Measurements from ENCODE around the gene MYO15B.

Gene MYO15B

DNA sequence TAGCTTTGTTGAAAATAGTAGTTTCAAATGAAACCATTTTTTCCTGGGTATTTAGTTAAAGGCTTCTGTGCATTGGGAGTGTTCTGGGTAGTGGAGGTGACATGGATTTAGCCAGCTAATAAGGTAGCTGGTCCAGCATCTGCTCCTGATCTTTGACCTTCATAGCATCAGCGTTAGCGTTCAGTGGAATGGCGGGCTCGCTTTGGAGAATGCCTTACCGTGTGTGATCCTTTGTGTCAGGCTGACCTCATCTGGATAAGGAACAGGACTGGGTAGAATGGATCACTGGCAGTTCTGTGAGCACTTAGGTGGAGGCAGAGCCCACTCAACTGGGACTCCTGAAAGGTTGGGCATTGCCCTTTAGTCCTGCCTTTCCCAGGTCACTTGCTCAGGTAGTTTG, 83.3 kb downstream of the MYO15B start:
- DNase-seq: no peak

DNA sequence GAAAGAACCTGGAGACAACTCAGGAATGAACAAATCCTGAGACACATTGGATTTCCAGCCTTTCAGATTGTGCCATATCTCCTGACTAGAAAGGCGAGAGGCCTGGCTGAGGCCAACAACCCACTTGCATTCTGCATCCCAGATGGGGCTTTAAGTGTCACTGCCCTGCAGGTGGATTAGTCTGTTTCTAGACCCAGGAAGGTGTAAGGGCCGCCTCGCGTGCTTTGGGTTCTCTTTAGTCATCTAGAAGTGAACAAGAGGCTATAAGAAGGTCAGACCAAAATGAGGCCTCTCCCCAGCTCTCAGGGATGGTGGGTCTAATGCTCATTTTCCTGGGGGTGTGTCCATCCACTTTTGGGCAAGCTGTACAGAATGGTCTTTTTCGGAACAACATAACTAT, 84.4 kb downstream of the MYO15B start:
- no peak for DNase-seq

DNA sequence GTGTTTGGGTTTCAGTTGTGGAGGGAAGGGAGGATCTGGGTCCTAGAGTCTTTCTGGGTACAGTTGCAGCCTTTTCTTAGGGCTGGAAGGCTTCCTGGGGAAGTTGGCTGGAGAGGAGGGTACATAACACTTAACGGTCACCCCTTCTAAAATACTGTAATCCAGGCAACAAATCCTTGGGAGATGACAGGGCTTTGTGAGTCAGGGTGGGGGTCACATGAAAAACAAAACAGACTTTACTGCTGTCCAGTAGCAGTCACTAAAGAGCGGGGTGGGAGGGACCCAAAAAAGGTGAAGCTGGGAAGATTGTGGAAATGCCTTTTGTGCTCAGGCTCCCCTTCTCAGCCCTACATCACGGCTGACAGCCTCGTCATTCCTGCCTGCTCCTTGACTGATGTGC, 85.9 kb downstream of the MYO15B start:
- no peak for DNase-seq
